K562 (cell line): ENCODE results near the gene TP73. TPM values are rescaled to one million over a fixed set of nuclear protein-coding genes. Genes with fewer than 3 reads are reported as not detected.

ENCODE experiments used
- ATF7 ChIP-seq: fragments of 450-650 bp; IDR thresholded peaks from 2 replicates; pipeline ENCODE4 v1.7.1; 2014; ENCODE audit warnings: mild to moderate bottlenecking, moderate library complexity
- CC2D1A ChIP-seq: fragments of 450-650 bp; IDR thresholded peaks from 2 replicates; pipeline ENCODE4 v1.6.1; 2017; ENCODE audit warnings: mild to moderate bottlenecking
- CCAR2 ChIP-seq: fragments of 200-400 bp; formaldehyde crosslinking; IDR thresholded peaks from 2 replicates; pipeline ENCODE4 v1.6.1; 2017; ENCODE audit warnings: mild to moderate bottlenecking, low read depth, low read length
- CCNT2 ChIP-seq: IDR thresholded peaks from 2 replicates; pipeline ENCODE4 v1.6.1; 2011; ENCODE audit warnings: borderline replicate concordance, low read depth, mild to moderate bottlenecking, moderate library complexity, mixed read lengths, low read length; ENCODE audit not compliant: insufficient read length; ENCODE audit errors: extremely low read depth
- CHD1 ChIP-seq: fragments of 200-600 bp; sonication (generic); IDR thresholded peaks from one replicate; pipeline ENCODE4 v1.6.1; 2012; ENCODE audit warnings: mild to moderate bottlenecking, moderate library complexity, low read length, inconsistent platforms
- DMBX1 ChIP-seq: fragments of 250-450 bp; sonication (Bioruptor Pico); IDR thresholded peaks from 2 replicates; pipeline ENCODE4 v1.8.0; 2022; ENCODE audit warnings: inconsistent platforms, mild to moderate bottlenecking, moderate library complexity, borderline replicate concordance
- E2F6 ChIP-seq, 2 experiments: IDR thresholded peaks; 2 replicates each; pipeline ENCODE4 v1.6.1; 2011; ENCODE audit warnings: borderline replicate concordance in 1 of 2, control low read depth in 1 of 2, low read depth in 1 of 2, low read length in 1 of 2, mild to moderate bottlenecking in 1 of 2, mixed read lengths in 1 of 2, moderate library complexity in 1 of 2; ENCODE audit not compliant: insufficient read depth in 1 of 2, insufficient read length in 1 of 2, poor library complexity in 1 of 2, severe bottlenecking in 1 of 2; ENCODE audit errors: extremely low read depth in 1 of 2
- FOSL1 ChIP-seq: fragments of 200-800 bp; sonication (Bioruptor generic); conservative IDR thresholded peaks from 2 replicates; pipeline ENCODE4 v1.6.1; 2016; ENCODE audit warnings: missing genetic modification characterization, missing compliant biosample characterization
- FUS ChIP-seq: fragments of 200-400 bp; formaldehyde crosslinking; optimal IDR thresholded peaks from 2 replicates; pipeline ENCODE3; 2017; ENCODE audit warnings: low read depth, low read length
- ILK ChIP-seq: fragments of 450-650 bp; IDR thresholded peaks from 2 replicates; pipeline ENCODE4 v1.6.1; 2016; ENCODE audit warnings: missing genetic modification characterization, low read depth, mild to moderate bottlenecking, missing compliant biosample characterization, moderate library complexity, borderline replicate concordance
- KLF16 ChIP-seq: IDR thresholded peaks from 2 replicates; pipeline ENCODE4 v1.6.1; 2016; ENCODE audit warnings: antibody characterized with exemption
- KLF6 ChIP-seq: fragments of 250-450 bp; sonication (Bioruptor Pico); IDR thresholded peaks from 2 replicates; pipeline ENCODE4 v1.4.0; 2020; ENCODE audit warnings: mild to moderate bottlenecking, moderate library complexity, borderline replicate concordance
- MBD2 ChIP-seq: sonication (generic); IDR thresholded peaks from 2 replicates; pipeline ENCODE4 v1.6.1; 2016; ENCODE audit warnings: low read depth, borderline replicate concordance
- MCM3 ChIP-seq: fragments of 450-650 bp; IDR thresholded peaks from 2 replicates; pipeline ENCODE4 v1.6.1; 2016
- MCM5 ChIP-seq: fragments of 450-650 bp; IDR thresholded peaks from 2 replicates; pipeline ENCODE4 v1.6.1; 2016; ENCODE audit warnings: low read depth
- MEIS2 ChIP-seq: fragments of 450-650 bp; IDR thresholded peaks from 2 replicates; pipeline ENCODE4 v1.6.1; 2014; ENCODE audit warnings: mild to moderate bottlenecking; ENCODE audit not compliant: partially characterized antibody
- POLR2B ChIP-seq: fragments of 450-650 bp; IDR thresholded peaks from 2 replicates; pipeline ENCODE4 v1.6.1; 2018; ENCODE audit warnings: low read depth; ENCODE audit not compliant: partially characterized antibody
- SMARCB1 ChIP-seq: IDR thresholded peaks from 2 replicates; pipeline ENCODE4 v1.6.1; 2011; ENCODE audit warnings: improper control_type of control experiment, low read depth; ENCODE audit not compliant: insufficient read length
- ZBTB33 ChIP-seq: sonication (generic); formaldehyde crosslinking; IDR thresholded peaks from 2 replicates; pipeline ENCODE4 v1.8.1; 2023; ENCODE audit warnings: mild to moderate bottlenecking, missing genetic modification reagents
- ZNF561 ChIP-seq: fragments of 450-650 bp; formaldehyde crosslinking; conservative IDR thresholded peaks from 2 replicates; pipeline ENCODE4 v1.4.0; 2020; ENCODE audit warnings: mild to moderate bottlenecking, moderate library complexity
- ZNF609 ChIP-seq: sonication (generic); formaldehyde crosslinking; IDR thresholded peaks from 2 replicates; pipeline ENCODE4 v1.8.1; 2023; ENCODE audit warnings: missing genetic modification reagents, mild to moderate bottlenecking, borderline replicate concordance
- polyA plus RNA-seq, 8 experiments: library from polyadenylated mRNA; depleted of rRNA in 4 of 8; stranded (reverse) in 5 of 8; unstranded in 3 of 8; fragments of >200 nt; fragmentation: Nextera tagmentation in 2 of 8; fragmentation: Illumina TruSeq in 1 of 8; extraction: Ambion mirVana in 2 of 8; extraction: Trizol in 1 of 8; gene quantifications; 2 replicates each; pipeline versions ENCODE4 v1.2.1 to v1.2.3, GENCODE V29; 2011 to 2014; ENCODE audit warnings: inconsistent platforms in 1 of 8, missing spikeins in 1 of 8
- total RNA-seq, 7 experiments: library from RNA; depleted of rRNA in 6 of 7; stranded (reverse); fragments of >200 nt in 6 of 7; fragmentation: Illumina TruSeq in 2 of 7; extraction: Trizol in 2 of 7; gene quantifications; 2 replicates each; pipeline versions ENCODE4 v1.2.1 to v1.2.3, GENCODE V29; 2011 to 2021; ENCODE audit warnings: low replicate concordance in 1 of 7

Gene TP73
- total and polyA plus RNA-seq, 9 of the 15 experiments (the other 6 are each of a cell fraction or from before 2014, with no cell fraction given), result 0.07 to 1.6 (median 0.40) TPM; not detected in 2

GRCh38 chr1:3774946-3775489, 122.7 kb downstream of the TP73 start (continued):
- TF ChIP-seq ZNF609 (CRISPR knock-in tag) (0 out of 2 replicates have a peak, but pooled peaks have one; percentile 61), CC2D1A (peak; percentile 82; the same call in 1 of the 2 replicates), KLF6 (CRISPR knock-in tag) (no peak), CCAR2 (no peak), ATF7 (0 out of 2 replicates have a peak, but pooled peaks have one; percentile 45), ZBTB33 (CRISPR knock-in tag) (0 out of 2 replicates have a peak, but pooled peaks have one; percentile 56), SMARCB1 (no peak), FUS (no peak), DMBX1 (CRISPR knock-in tag) (peak; percentile 44; the same call in 1 of the 2 replicates), CCNT2 (peak; percentile 77), POLR2B (no peak), ILK (tag) (no peak), KLF16 (peak; percentile 96), MCM5 (no peak), MEIS2 (peak; percentile 11), MCM3 (no peak), E2F6 (IDR thresholded peaks at IDR 0.05; ENCODE audit: borderline replicate concordance in 1 of 2, extremely low read depth in 1 of 2, insufficient read depth in 1 of 2, insufficient read length in 1 of 2, low read depth in 1 of 2, low read length in 1 of 2, poor library complexity in 1 of 2, severe bottlenecking in 1 of 2) (peak; percentile 12 to 72), MBD2 (peak; percentile 80), FOSL1 (no peak; the same call in 1 of the 2 replicates), ZNF561 (no peak), CHD1 (no peak)
